Measurements from ENCODE around the gene CRMP1. TPM values are rescaled to one million over a fixed set of nuclear protein-coding genes. Genes with fewer than 3 reads are reported as not detected.

The CRMP1 gene
- total and polyA plus RNA-seq, 2 of the 4 experiments (the other 2 are of a cell fraction) = 4.1 to 7.4 TPM

DNA sequence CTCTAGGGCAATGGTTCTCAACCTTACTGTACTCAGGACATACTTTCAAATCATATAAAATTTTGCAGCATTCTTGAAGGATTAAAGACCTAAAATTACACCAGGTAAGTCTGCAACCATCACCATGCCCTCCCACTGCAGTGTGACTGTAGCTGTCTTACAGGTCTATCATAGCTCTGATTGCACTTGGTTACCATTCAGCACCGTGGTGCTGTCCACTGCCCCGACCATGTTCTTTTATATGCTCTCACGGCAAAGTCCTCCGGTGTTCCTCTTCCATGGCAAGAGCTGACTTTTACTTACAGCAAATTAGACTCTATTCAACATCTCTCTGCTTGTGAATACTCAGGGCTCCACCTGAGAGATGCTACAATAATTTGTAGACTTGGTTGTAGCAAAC lies 11.5 kb downstream of the CRMP1 start:
- Histone ChIP-seq H2BK5ac (ENCODE audit: low read depth, low read length, poor library complexity, severe bottlenecking) (no peak overlapping the region), H3K4me3 (ENCODE audit: insufficient read depth, low read depth, low read length) (no peak overlapping the region), H3K27me3 (ENCODE audit: control insufficient read depth, insufficient read depth, low read length) (no peaks in the 10 kb centered on the region; the same call in 1 of the 2 replicates), H3K9ac (ENCODE audit: low read depth, low read length) (no peak overlapping the region), H4K5ac (ENCODE audit: low read depth, low read length) (no peak overlapping the region), H3K27ac (ENCODE audit: insufficient read depth, low read length) (no peak overlapping the region), H3K4me2 (ENCODE audit: low read depth, low read length) (no peak overlapping the region), H3K14ac (replicated peaks; ENCODE audit: low read depth, low read length) (no peak overlapping the region), H3K79me1 (ENCODE audit: low read depth in 1 of 2, low read length in 2 of 2) (no peaks in the 10 kb centered on the region), H3K36me3 (ENCODE audit: control insufficient read depth, insufficient read depth, low read length) (no peaks in the 10 kb centered on the region), H3K4me1 (ENCODE audit: control insufficient read depth, insufficient read depth, low read length) (no peaks in the 10 kb centered on the region), H2AK9ac (replicated peaks; ENCODE audit: low read depth, low read length, poor library complexity) (no peak overlapping the region), H2BK15ac (ENCODE audit: low read depth, low read length) (no peak overlapping the region), H2AK5ac (ENCODE audit: low read depth, low read length) (no peak overlapping the region), H3K9me1 (ENCODE audit: insufficient read depth, low read length) (no peaks in the 10 kb centered on the region), H3K56ac (ENCODE audit: extremely low read depth, insufficient read depth, low read length) (no peak overlapping the region), H3K9me3 (ENCODE audit: control insufficient read depth, insufficient read depth, low read length) (no peaks in the 10 kb centered on the region), H4K91ac (ENCODE audit: insufficient read depth, low read depth, low read length) (no peak overlapping the region), H2BK120ac (ENCODE audit: low read depth, low read length) (no peak overlapping the region), H4K20me1 (ENCODE audit: insufficient read depth, low read length) (peaks cover 3% of the 10 kb centered on the region), H2BK20ac (ENCODE audit: low read depth, low read length) (no peak overlapping the region), H2AFZ (replicated peaks; ENCODE audit: low read length, poor library complexity) (no peak overlapping the region), H3K18ac (ENCODE audit: low read depth, low read length) (no peak overlapping the region), H4K8ac (ENCODE audit: low read depth in 2 of 2, low read length in 2 of 2) (no peak overlapping the region), H3K23ac (ENCODE audit: low read depth, low read length) (no peak overlapping the region), H3K4ac (ENCODE audit: low read depth, low read length) (no peak overlapping the region)
- ATAC-seq (ENCODE audit: low read depth) = no peak
- intact Hi-C loops (cut with micrococcal nuclease) = no loop called here
- dilution Hi-C loops (cut with HindIII; ENCODE audit: low sequenced_read_pairs, unreplicated experiment) = no loop called here
- 20% methylated on average over 1 of the region's 4 CpGs; no CpG with 5 or more reads in 1 of the 2 experiments for WGBS, 2 experiments (ENCODE audit: extremely low coverage in 2 of 2, insufficient read length in 1 of 2)
- no TSS peak for BruUV-seq (replicated peaks)
- CTCF ChIA-PET = no interaction called here
- POLR2A ChIA-PET (ENCODE audit: unreplicated experiment) = no interaction called here
- TF ChIP-seq MAZ (IDR thresholded peaks at IDR 0.05; ENCODE audit: borderline replicate concordance, low read depth, low read length) (no peak), MXI1 (IDR thresholded peaks at IDR 0.05; ENCODE audit: borderline replicate concordance, low read depth, low read length) (no peak), POLR2A (IDR thresholded peaks at IDR 0.05; ENCODE audit: low read depth, low read length) (no peak), RFX5 (IDR thresholded peaks at IDR 0.05; ENCODE audit: low read depth, low read length) (no peak), USF2 (IDR thresholded peaks at IDR 0.05; ENCODE audit: low read depth, low read length) (no peak), NFE2L2 (IDR thresholded peaks at IDR 0.05; ENCODE audit: low read depth, low read length) (no peak), RAD21 (IDR thresholded peaks at IDR 0.05; ENCODE audit: low read length) (no peak), BHLHE40 (IDR thresholded peaks at IDR 0.05; ENCODE audit: low read depth, low read length) (no peak), CTCF (conservative IDR thresholded peaks at IDR 0.05; ENCODE audit: low read depth, low read length) (no peak), ELK1 (IDR thresholded peaks at IDR 0.05; ENCODE audit: borderline replicate concordance, low read depth, low read length) (no peak), FOS (IDR thresholded peaks at IDR 0.05; ENCODE audit: low read depth, low read length) (no peak), RCOR1 (IDR thresholded peaks at IDR 0.05; ENCODE audit: insufficient replicate concordance, low read length) (no peak), SMC3 (IDR thresholded peaks at IDR 0.05; ENCODE audit: low read depth, low read length) (no peak), MAFK (IDR thresholded peaks at IDR 0.05; ENCODE audit: low read depth, low read length) (no peak)
- in situ Hi-C loops (cut with MboI; ENCODE audit: low sequenced_read_pairs) = no loop called here
- DNase-seq = peak; percentile 6
